ENCODE data around the gene TARS3. TPM values are rescaled to one million over a fixed set of nuclear protein-coding genes. Genes with fewer than 3 reads are reported as not detected.
A peak's percentile ranks its signal among the peaks of the same experiment; 100 is the strongest.
"Not testable (repeated sequence)": the region's sequence is repeated elsewhere in the genome, so short reads cannot be mapped to it uniquely, and the experiment has no call there.

The TARS3 gene
- total and polyA plus RNA-seq, 4 donors, result 3.4 to 29.0 (median 6.0) TPM

- Histone ChIP-seq H3K9ac (ENCODE audit: insufficient read depth in 1 of 2, low read length in 2 of 2) (no peak overlapping the region), H3K36me3 (ENCODE audit: control insufficient read depth in 4 of 4, insufficient read depth in 4 of 4, low read length in 4 of 4) (peaks cover 3 to 20% (median 11%) of the 10 kb centered on the region in 4 donors), H3K27ac (ENCODE audit: low read depth in 1 of 2, low read length in 1 of 2) (no peak overlapping the region), H3K27me3 (ENCODE audit: control insufficient read depth in 3 of 3, insufficient read depth in 3 of 3, low read length in 2 of 3) (no peaks in the 10 kb centered on the region), H3K4me3 (no peak overlapping the region), H3K4me1 (ENCODE audit: control insufficient read depth in 5 of 5, insufficient read depth in 5 of 5, low read length in 5 of 5) (peaks cover 0 to 11% (median 6%) of the 10 kb centered on the region in 5 donors), H3K9me3 (ENCODE audit: control insufficient read depth in 4 of 4, insufficient read depth in 3 of 4, low read length in 3 of 4) (peaks cover 0 to 2% (median 0%) of the 10 kb centered on the region in 4 donors)
- 93% methylated on average over 10 of the region's 10 CpGs for WGBS, 2 donors
- TF ChIP-seq CTCF (IDR thresholded peaks at IDR 0.05; ENCODE audit: control extremely low read depth, extremely low read depth), result no peak
- ATAC-seq (ENCODE audit: insufficient read depth, low FRiP score), result no peak
- DNase-seq, result no peak
Measured at GRCh38 chr15:101657171-101657570, 67.1 kb downstream of the TARS3 start.

DNA sequence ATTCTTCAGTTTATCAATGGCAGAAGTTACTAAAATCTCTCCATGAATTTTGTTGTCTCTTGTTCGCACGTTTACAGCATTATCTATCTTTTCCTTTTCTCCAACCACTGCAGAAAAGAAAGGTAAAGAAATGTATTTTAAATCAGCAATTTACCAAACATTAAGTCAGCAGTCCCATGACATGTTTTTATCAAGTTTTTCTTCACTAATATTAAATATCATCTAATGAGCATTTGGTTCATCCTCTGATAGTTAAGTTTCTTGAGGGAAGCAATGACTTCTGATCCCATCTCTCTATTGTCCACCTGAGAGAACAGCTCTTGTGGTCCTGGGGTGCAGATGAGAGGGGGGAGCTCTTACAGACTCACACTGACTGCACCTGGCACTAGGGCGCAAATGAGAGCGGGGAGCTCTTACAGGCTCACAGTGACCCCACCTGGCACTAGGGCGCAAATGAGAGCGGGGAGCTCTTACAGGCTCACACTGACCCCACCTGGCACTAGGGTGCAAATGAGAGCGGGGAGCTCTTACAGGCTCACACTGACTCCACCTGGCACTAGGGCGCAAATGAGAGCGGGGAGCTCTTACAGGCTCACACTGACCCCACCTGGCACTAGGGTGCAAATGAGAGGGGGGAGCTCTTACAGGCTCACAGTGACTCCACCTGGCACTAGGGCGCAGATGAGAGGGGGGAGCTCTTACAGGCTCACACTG is 69.5 kb downstream of the TARS3 start:
- H3K36me3 ChIP-seq (ENCODE audit: control insufficient read depth in 4 of 4, insufficient read depth in 4 of 4, low read length in 4 of 4), result peaks cover 0 to 18% (median 6%) of the 10 kb centered on the region in 4 donors
- not testable (repeated sequence) for H3K4me3 ChIP-seq; H3K27me3 ChIP-seq (ENCODE audit: control insufficient read depth in 3 of 3, insufficient read depth in 3 of 3, low read length in 2 of 3); H3K9me3 ChIP-seq (ENCODE audit: control insufficient read depth in 4 of 4, insufficient read depth in 3 of 4, low read length in 3 of 4); H3K9ac ChIP-seq (ENCODE audit: insufficient read depth in 1 of 2, low read length in 2 of 2); H3K27ac ChIP-seq (ENCODE audit: low read depth in 1 of 2, low read length in 1 of 2); DNase-seq; ATAC-seq (ENCODE audit: insufficient read depth, low FRiP score)
- WGBS, 2 donors, result 91 to 94% methylated on average over 9 to 10 of the region's 10 CpGs
- peaks cover 7 to 23% (median 11%) of the 10 kb centered on the region in 5 donors for H3K4me1 ChIP-seq (ENCODE audit: control insufficient read depth in 5 of 5, insufficient read depth in 5 of 5, low read length in 5 of 5)

GRCh38 chr15:101654171-101654570 is 70.1 kb downstream of the TARS3 start:
- Histone ChIP-seq H3K9ac (ENCODE audit: insufficient read depth in 1 of 2, low read length in 2 of 2) (no peak overlapping the region), H3K36me3 (ENCODE audit: control insufficient read depth in 4 of 4, insufficient read depth in 4 of 4, low read length in 4 of 4) (peaks cover 3 to 18% (median 6%) of the 10 kb centered on the region in 4 donors), H3K4me3 (no peak overlapping the region), H3K4me1 (ENCODE audit: control insufficient read depth in 5 of 5, insufficient read depth in 5 of 5, low read length in 5 of 5) (peaks cover 7 to 23% (median 11%) of the 10 kb centered on the region in 5 donors), H3K9me3 (ENCODE audit: control insufficient read depth in 4 of 4, insufficient read depth in 3 of 4, low read length in 3 of 4) (peaks cover 0 to 2% (median 0%) of the 10 kb centered on the region in 4 donors), H3K27ac (ENCODE audit: low read depth in 1 of 2, low read length in 1 of 2) (no peak overlapping the region), H3K27me3 (ENCODE audit: control insufficient read depth in 3 of 3, insufficient read depth in 3 of 3, low read length in 2 of 3) (no peaks in the 10 kb centered on the region)
- DNase-seq (no peak), ATAC-seq (ENCODE audit: insufficient read depth, low FRiP score) (no peak)
- no peak for TF ChIP-seq CTCF (IDR thresholded peaks at IDR 0.05; ENCODE audit: control extremely low read depth, extremely low read depth)
- WGBS, 2 donors, result 57 to 71% methylated on average over 8 of the region's 8 CpGs

DNA sequence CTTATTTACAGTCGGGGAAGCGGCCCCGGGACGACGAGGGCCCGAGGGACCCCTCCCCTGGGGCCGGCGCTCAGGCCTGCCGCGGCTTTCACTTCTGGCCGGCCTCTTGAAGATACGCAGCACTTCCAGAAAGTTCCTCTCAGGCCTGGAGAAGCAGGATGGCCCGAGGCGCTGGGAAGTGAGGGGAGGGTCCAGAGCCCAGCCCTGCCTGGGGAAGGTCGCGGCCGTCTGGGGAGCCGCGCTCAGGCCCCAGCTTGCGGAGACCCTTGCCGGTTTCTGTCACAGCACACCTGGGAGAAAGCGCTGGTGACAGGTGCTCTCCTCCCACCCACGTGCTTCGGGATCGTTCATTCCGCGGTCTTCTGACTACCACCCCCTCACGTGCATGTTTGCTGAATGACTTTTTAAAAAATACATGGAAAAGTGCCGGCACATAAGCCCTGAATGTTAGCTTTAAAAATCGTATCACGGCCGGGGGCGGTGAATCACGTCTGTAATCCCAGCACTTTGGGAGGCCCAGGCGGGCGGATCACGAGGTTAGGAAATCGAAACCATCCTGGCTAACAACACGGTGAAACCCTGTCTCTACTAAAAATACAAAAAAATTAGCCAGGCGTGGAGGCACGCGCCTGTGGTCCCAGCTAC is 71.4 kb downstream of the TARS3 start:
- H3K27ac ChIP-seq (ENCODE audit: low read depth in 1 of 2, low read length in 1 of 2), result peak overlapping the region; percentile 92 to 98
- DNase-seq, result peak in 1 of 3 donors; percentile 23

More for the DNA sequence above, 71.4 kb downstream of the TARS3 start:
- Histone ChIP-seq H3K9ac (ENCODE audit: insufficient read depth in 1 of 2, low read length in 2 of 2) (peak overlapping the region; percentile 77 to 83), H3K4me3 (peak overlapping the region; percentile 93), H3K27me3 (ENCODE audit: control insufficient read depth in 3 of 3, insufficient read depth in 3 of 3, low read length in 2 of 3) (no peaks in the 10 kb centered on the region), H3K9me3 (ENCODE audit: control insufficient read depth in 4 of 4, insufficient read depth in 3 of 4, low read length in 3 of 4) (no peaks in the 10 kb centered on the region), H3K4me1 (ENCODE audit: control insufficient read depth in 5 of 5, insufficient read depth in 5 of 5, low read length in 5 of 5) (peaks cover 5 to 23% (median 9%) of the 10 kb centered on the region in 5 donors), H3K36me3 (ENCODE audit: control insufficient read depth in 4 of 4, insufficient read depth in 4 of 4, low read length in 4 of 4) (peaks cover 5 to 25% (median 12%) of the 10 kb centered on the region in 4 donors)
- 35 to 41% methylated on average over 41 to 42 of the region's 42 CpGs for WGBS, 2 donors
- TF ChIP-seq CTCF (IDR thresholded peaks at IDR 0.05; ENCODE audit: control extremely low read depth, extremely low read depth), result no peak
- peak; percentile 9 for ATAC-seq (ENCODE audit: insufficient read depth, low FRiP score)
